Fibroblast of mammary gland (primary cell): ENCODE data around the gene KLLN.
A peak's percentile ranks its signal among the peaks of the same experiment; 100 is the strongest.
"Not testable (repeated sequence)": the region's sequence is repeated elsewhere in the genome, so short reads cannot be mapped to it uniquely, and the experiment has no call there.

Experiments
- DNase-seq: peaks from one replicate; pipeline ENCODE4 v3.0.0-alpha.2; 2010; ENCODE audit warnings: low read depth
- H3K4me3 ChIP-seq: 2 replicates; pipeline ENCODE4 v1.5.1; 2011; ENCODE audit warnings: low read depth, mild to moderate bottlenecking, low read length, moderate library complexity; ENCODE audit not compliant: control insufficient read depth
- CTCF ChIP-seq: conservative IDR thresholded peaks from 2 replicates; pipeline ENCODE4 v1.5.1; 2011; ENCODE audit warnings: low read depth, low read length, inconsistent platforms; ENCODE audit not compliant: control insufficient read depth, insufficient read depth

KLLN gene

GRCh38 chr10:87863053-87863943, at the start of gene KLLN, which contains the start of gene PTEN:
TSS of gene KLLN (minus strand) at chr10:87863533. CDS start at chr10:87862487, 1,046 bp downstream.
TSS of gene PTEN (plus strand) at chr10:87863625. CDS start at chr10:87864470, 845 bp downstream.
- TF ChIP-seq CTCF, result no peak
- DNase-seq, result peak; percentile 89
- H3K4me3 ChIP-seq, result peak within 1 kb of the TSS; percentile 96

- DNase-seq, H3K4me3 ChIP-seq: not testable (repeated sequence)
Measured at GRCh38 chr10:87903396-87903795, 40.1 kb upstream of the KLLN start.

GRCh38 chr10:87897957-87898356, 34.6 kb upstream of the KLLN start:
- DNase-seq, H3K4me3 ChIP-seq: not testable (repeated sequence)

GRCh38 chr10:87896216-87896615, 32.9 kb upstream of the KLLN start:
- no peak for TF ChIP-seq CTCF

GRCh38 chr10:87895430-87895829, 32.1 kb upstream of the KLLN start:
- no peak overlapping the region for H3K4me3 ChIP-seq
- DNase-seq, result no peak
- TF ChIP-seq CTCF, result no peak

More at GRCh38 chr10:87896216-87896615, 32.9 kb upstream of the KLLN start:
- DNase-seq, result no peak
- H3K4me3 ChIP-seq, result no peak overlapping the region

- H3K4me3 ChIP-seq, result no peak overlapping the region
- DNase-seq, result no peak
- TF ChIP-seq CTCF, result no peak
Measured at GRCh38 chr10:87887548-87888289, 24.4 kb upstream of the KLLN start.

GRCh38 chr10:87887146-87887545, 23.8 kb upstream of the KLLN start:
- DNase-seq, result no peak
- H3K4me3 ChIP-seq, result no peak overlapping the region
- no peak for TF ChIP-seq CTCF
